Activated CD4-positive, alpha-beta memory T cell treated with anti-CD3 and anti-CD28 coated beads, Interleukin-2, amount 10 ng/mL, durations not matched to agents 7 days and 5 days (primary cell): ENCODE measurements around the gene KRIT1. TPM values are rescaled to one million over a fixed set of nuclear protein-coding genes. Genes with fewer than 3 reads are reported as not detected.

Experiments used
- CTCF ChIA-PET: fragments of 350-600 bp; sonication (Branson Sonifier 250); formaldehyde crosslinking; loops from one replicate; lab custom pipeline; 2021; ENCODE audit warnings: antibody characterized with exemption, inconsistent platforms; lab: Charles Lee
- POLR2A ChIA-PET: fragments of 350-600 bp; sonication (Branson Sonifier 250); formaldehyde crosslinking; loops from one replicate; lab custom pipeline; 2021; ENCODE audit warnings: antibody characterized with exemption; lab: Charles Lee
- DNase-seq: peaks from one replicate; pipeline ENCODE4 v3.0.0-alpha.2; 2020
- H3K27ac Mint-ChIP-seq: one replicate; pipeline ENCODE4 v1.8.0; 2021; ENCODE audit warnings: mild to moderate bottlenecking, mixed read lengths
- H3K27me3 Mint-ChIP-seq: one replicate; pipeline ENCODE4 v1.8.0; 2021; ENCODE audit warnings: mixed read lengths
- H3K36me3 Mint-ChIP-seq: one replicate; pipeline ENCODE4 v1.8.0; 2021; ENCODE audit warnings: low read depth, mixed read lengths
- H3K4me1 Mint-ChIP-seq: one replicate; pipeline ENCODE4 v1.8.0; 2021; ENCODE audit warnings: mixed read lengths
- H3K4me3 Mint-ChIP-seq: one replicate; pipeline ENCODE4 v1.8.0; 2021; ENCODE audit warnings: mild to moderate bottlenecking, mixed read lengths
- H3K9me3 Mint-ChIP-seq: one replicate; pipeline ENCODE4 v1.8.0; 2021; ENCODE audit warnings: mixed read lengths
- total RNA-seq, 2 experiments: library from RNA; stranded (reverse); gene quantifications; one replicate each; pipeline ENCODE4 v1.2.3, GENCODE V29; 2021

Gene KRIT1
- total RNA-seq, result 10 to 100 TPM; 39.5 to 42.4 TPM

GRCh38 chr7:92245487-92246359 lies at the start of gene KRIT1, which contains the start of gene ANKIB1:
Gene KRIT1, minus strand, starts transcription at chr7:92245914. Its CDS starts 3,779 bp downstream, at chr7:92242135.
Gene ANKIB1, plus strand, starts transcription at chr7:92245974. Its CDS starts 49,005 bp downstream, at chr7:92294979.
- CTCF ChIA-PET, result interaction anchor here (1.1 to 3.9 kb wide), 5 partner anchors 10 to 306 kb away, joined by 3 to 35 read pairs (median 4); partner anchors contain the start of gene GATAD1
- Mint-ChIP-seq H3K4me3 (peak within 1 kb of the TSS; percentile 98), H3K27me3 (no peaks in the 10 kb centered on the region), H3K9me3 (no peaks in the 10 kb centered on the region), H3K27ac (peak within 1 kb of the TSS; percentile 97), H3K4me1 (peaks cover 45% of the 10 kb centered on the region), H3K36me3 (peaks cover 29% of the 10 kb centered on the region)
- peak; percentile 89 for DNase-seq
- POLR2A ChIA-PET, result interaction anchor here (0.7 to 3.6 kb wide), 21 partner anchors 9 to 987 kb away, joined by 3 to 47 read pairs (median 4); partner anchors contain the start of genes AKAP9, CYP51A1, GATAD1 and MTERF1

GRCh38 chr7:92295391-92295790 lies 49.7 kb upstream of the KRIT1 start:
- no peak for DNase-seq
- Mint-ChIP-seq H3K9me3 (no peaks in the 10 kb centered on the region), H3K27me3 (no peaks in the 10 kb centered on the region), H3K4me1 (peaks cover 13% of the 10 kb centered on the region), H3K27ac (no peak overlapping the region), H3K36me3 (peaks cover 18% of the 10 kb centered on the region), H3K4me3 (no peak overlapping the region)
- ChIA-PET CTCF (no interaction called here), POLR2A (no interaction called here)

- peaks cover 25% of the 10 kb centered on the region for H3K4me1 Mint-ChIP-seq
- H3K9me3 Mint-ChIP-seq, result no peaks in the 10 kb centered on the region
- H3K4me3 Mint-ChIP-seq, result no peak overlapping the region
- H3K27ac Mint-ChIP-seq, result no peak overlapping the region
- POLR2A ChIA-PET, result no interaction called here
- CTCF ChIA-PET, result no interaction called here
- no peaks in the 10 kb centered on the region for H3K27me3 Mint-ChIP-seq
- no peak for DNase-seq
- H3K36me3 Mint-ChIP-seq, result peaks cover 13% of the 10 kb centered on the region
Measured at GRCh38 chr7:92293896-92294590, 48.3 kb upstream of the KRIT1 start.

- Mint-ChIP-seq H3K27me3 (no peaks in the 10 kb centered on the region), H3K4me3 (no peak overlapping the region), H3K27ac (no peak overlapping the region), H3K4me1 (peaks cover 32% of the 10 kb centered on the region), H3K9me3 (no peaks in the 10 kb centered on the region), H3K36me3 (peaks cover 10% of the 10 kb centered on the region)
- ChIA-PET POLR2A (no interaction called here), CTCF (interaction anchor here (0.6 kb wide), 1 partner anchor 286 kb away, joined by 5 read pairs; no protein-coding TSS in a partner anchor)
- no peak for DNase-seq
Measured at GRCh38 chr7:92292981-92293380, 47.3 kb upstream of the KRIT1 start.

GRCh38 chr7:92289321-92289720 lies 43.6 kb upstream of the KRIT1 start:
- H3K27me3 Mint-ChIP-seq, result no peaks in the 10 kb centered on the region
- CTCF ChIA-PET, result interaction anchor here (0.8 kb wide), 1 partner anchor 158 kb away, joined by 4 read pairs; the partner anchor contains the start of gene GATAD1

GRCh38 chr7:92282930-92283329 lies 37.2 kb upstream of the KRIT1 start:
- H3K27me3 Mint-ChIP-seq, result no peaks in the 10 kb centered on the region
- H3K36me3 Mint-ChIP-seq, result peaks cover 36% of the 10 kb centered on the region
- ChIA-PET CTCF (no interaction called here), POLR2A (no interaction called here)
- no peaks in the 10 kb centered on the region for H3K4me1 Mint-ChIP-seq
- peaks cover 8% of the 10 kb centered on the region for H3K9me3 Mint-ChIP-seq
- H3K27ac Mint-ChIP-seq, result no peak overlapping the region
- no peak for DNase-seq
- no peak overlapping the region for H3K4me3 Mint-ChIP-seq

More at GRCh38 chr7:92289321-92289720, 43.6 kb upstream of the KRIT1 start:
- H3K36me3 Mint-ChIP-seq, result peaks cover 15% of the 10 kb centered on the region
- no peak overlapping the region for H3K27ac Mint-ChIP-seq
- no peak overlapping the region for H3K4me3 Mint-ChIP-seq
- no peak for DNase-seq
- H3K9me3 Mint-ChIP-seq, result no peaks in the 10 kb centered on the region
- peaks cover 32% of the 10 kb centered on the region for H3K4me1 Mint-ChIP-seq
- POLR2A ChIA-PET, result interaction anchor here (1.5 kb wide), 1 partner anchor 42 kb away, joined by 5 read pairs; no protein-coding TSS in a partner anchor

GRCh38 chr7:92282221-92282814 lies 36.6 kb upstream of the KRIT1 start:
- H3K4me3 Mint-ChIP-seq, result no peak overlapping the region
- DNase-seq, result no peak
- ChIA-PET CTCF (no interaction called here), POLR2A (no interaction called here)
- peaks cover 35% of the 10 kb centered on the region for H3K36me3 Mint-ChIP-seq
- H3K27me3 Mint-ChIP-seq, result no peaks in the 10 kb centered on the region
- peaks cover 8% of the 10 kb centered on the region for H3K9me3 Mint-ChIP-seq
- H3K27ac Mint-ChIP-seq, result no peak overlapping the region
- no peaks in the 10 kb centered on the region for H3K4me1 Mint-ChIP-seq

- Mint-ChIP-seq H3K4me3 (no peak overlapping the region), H3K27me3 (no peaks in the 10 kb centered on the region), H3K9me3 (peaks cover 8% of the 10 kb centered on the region), H3K36me3 (peaks cover 39% of the 10 kb centered on the region), H3K4me1 (peaks cover 4% of the 10 kb centered on the region), H3K27ac (no peak overlapping the region)
- DNase-seq, result no peak
- ChIA-PET POLR2A (interaction anchor here (0.6 kb wide), 1 partner anchor 391 kb away, joined by 3 read pairs; no protein-coding TSS in a partner anchor), CTCF (no interaction called here)
Measured at GRCh38 chr7:92281031-92281430, 35.3 kb upstream of the KRIT1 start.

- POLR2A ChIA-PET, result no interaction called here
- CTCF ChIA-PET, result no interaction called here
- H3K4me3 Mint-ChIP-seq, result no peak overlapping the region
- H3K27me3 Mint-ChIP-seq, result no peaks in the 10 kb centered on the region
- no peak for DNase-seq
- peaks cover 43% of the 10 kb centered on the region for H3K36me3 Mint-ChIP-seq
- H3K4me1 Mint-ChIP-seq, result peaks cover 4% of the 10 kb centered on the region
- peaks cover 8% of the 10 kb centered on the region for H3K9me3 Mint-ChIP-seq
- H3K27ac Mint-ChIP-seq, result no peak overlapping the region
Measured at GRCh38 chr7:92279396-92280031, 33.8 kb upstream of the KRIT1 start.

GRCh38 chr7:92276460-92276864 lies 30.7 kb upstream of the KRIT1 start:
- Mint-ChIP-seq H3K9me3 (peaks cover 6% of the 10 kb centered on the region), H3K27me3 (no peaks in the 10 kb centered on the region), H3K4me3 (no peak overlapping the region), H3K4me1 (peaks cover 4% of the 10 kb centered on the region), H3K36me3 (peaks cover 44% of the 10 kb centered on the region), H3K27ac (no peak overlapping the region)
- CTCF ChIA-PET, result no interaction called here
- no peak for DNase-seq
- POLR2A ChIA-PET, result no interaction called here

- H3K27me3 Mint-ChIP-seq, result no peaks in the 10 kb centered on the region
- H3K4me3 Mint-ChIP-seq, result no peak overlapping the region
- ChIA-PET CTCF (no interaction called here), POLR2A (no interaction called here)
- no peak overlapping the region for H3K27ac Mint-ChIP-seq
- no peaks in the 10 kb centered on the region for H3K9me3 Mint-ChIP-seq
- no peak for DNase-seq
- peaks cover 35% of the 10 kb centered on the region for H3K36me3 Mint-ChIP-seq
- peaks cover 4% of the 10 kb centered on the region for H3K4me1 Mint-ChIP-seq
Measured at GRCh38 chr7:92275327-92275726, 29.6 kb upstream of the KRIT1 start.

GRCh38 chr7:92268921-92269320 lies 23.2 kb upstream of the KRIT1 start:
- Mint-ChIP-seq H3K27ac (no peak overlapping the region), H3K4me1 (no peaks in the 10 kb centered on the region), H3K36me3 (peaks cover 6% of the 10 kb centered on the region), H3K27me3 (no peaks in the 10 kb centered on the region), H3K9me3 (no peaks in the 10 kb centered on the region), H3K4me3 (no peak overlapping the region)
- no peak for DNase-seq
- POLR2A ChIA-PET, result no interaction called here
- CTCF ChIA-PET, result interaction anchor here (1.1 kb wide), 1 partner anchor 22 kb away, joined by 3 read pairs; no protein-coding TSS in a partner anchor
